T-helper 22 cell (primary cell): ENCODE data around the gene ARID3A.
A peak's percentile ranks its signal among the peaks of the same experiment; 100 is the strongest.

Source experiments
- DNase-seq: peaks from one replicate; pipeline ENCODE4 v3.0.0-alpha.2; 2020; ENCODE audit warnings: low read depth

The ARID3A gene

DNA sequence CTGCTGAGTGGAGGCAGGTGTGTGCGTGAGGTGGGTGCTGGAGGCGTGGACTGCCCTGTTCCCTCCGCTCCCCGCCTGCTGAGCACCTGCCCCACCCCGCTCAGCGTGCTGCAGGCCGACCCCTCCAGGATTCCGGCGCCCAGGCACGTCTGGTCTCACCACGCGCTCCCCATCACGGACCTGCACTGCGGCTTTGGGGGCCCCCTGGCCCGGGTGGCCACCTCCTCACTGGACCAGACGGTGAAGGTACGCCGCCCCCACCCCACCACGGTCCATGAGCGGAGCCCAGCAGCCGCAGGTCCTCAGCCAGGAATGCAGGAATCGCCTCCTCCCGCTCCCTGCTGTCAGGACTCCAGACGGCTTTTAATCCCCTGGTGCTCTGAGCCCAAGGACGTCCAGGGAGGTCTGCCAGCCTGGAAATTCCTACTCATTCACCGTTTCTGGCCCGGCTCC, 64.3 kb downstream of the ARID3A start:
- DNase-seq = no peak

GRCh38 chr19:990746-991145, 64.9 kb downstream of the ARID3A start:
- DNase-seq = no peak

- DNase-seq = peak; percentile 57
These were observed 65.5 kb downstream of the ARID3A start for GRCh38 chr19:991174-991931.

DNA sequence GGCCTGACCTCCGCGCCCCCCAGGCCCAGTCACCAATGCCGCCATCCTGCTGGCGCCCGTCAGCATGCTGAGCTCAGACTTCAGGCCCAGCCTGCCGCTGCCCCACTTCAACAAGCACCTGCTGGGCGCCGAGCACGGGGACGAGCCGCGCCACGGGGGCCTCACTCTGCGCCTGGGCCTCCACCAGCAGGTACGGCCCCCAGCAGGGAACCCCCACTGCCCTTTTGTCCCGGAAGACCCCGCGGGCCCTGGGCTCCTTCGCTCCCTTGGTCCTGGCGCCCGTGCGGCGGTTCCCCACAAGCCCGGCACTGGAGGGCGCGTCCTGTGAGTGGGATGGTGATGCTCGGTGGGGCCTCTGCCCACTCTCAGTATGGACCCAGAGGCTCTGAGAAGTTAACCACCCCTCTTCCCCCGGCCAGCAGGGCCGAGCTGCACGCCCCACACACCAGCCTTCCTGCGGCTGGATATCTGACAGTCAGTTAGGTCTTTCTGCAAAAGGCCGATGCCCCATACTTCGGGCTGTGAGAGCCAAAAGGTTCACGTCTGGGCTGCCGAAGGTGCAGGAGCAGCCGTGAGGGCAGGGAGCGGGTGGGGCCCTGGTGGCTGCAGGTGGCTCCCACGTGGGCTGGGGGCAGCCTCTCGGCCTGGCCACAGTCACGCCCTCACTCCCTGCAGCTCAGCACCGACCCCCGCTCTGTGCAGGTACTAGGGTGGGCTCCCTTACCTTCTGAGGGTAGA, 66.3 kb downstream of the ARID3A start:
- no peak for DNase-seq

- DNase-seq = no peak
These were observed 66.8 kb downstream of the ARID3A start for GRCh38 chr19:992670-993055.

DNA sequence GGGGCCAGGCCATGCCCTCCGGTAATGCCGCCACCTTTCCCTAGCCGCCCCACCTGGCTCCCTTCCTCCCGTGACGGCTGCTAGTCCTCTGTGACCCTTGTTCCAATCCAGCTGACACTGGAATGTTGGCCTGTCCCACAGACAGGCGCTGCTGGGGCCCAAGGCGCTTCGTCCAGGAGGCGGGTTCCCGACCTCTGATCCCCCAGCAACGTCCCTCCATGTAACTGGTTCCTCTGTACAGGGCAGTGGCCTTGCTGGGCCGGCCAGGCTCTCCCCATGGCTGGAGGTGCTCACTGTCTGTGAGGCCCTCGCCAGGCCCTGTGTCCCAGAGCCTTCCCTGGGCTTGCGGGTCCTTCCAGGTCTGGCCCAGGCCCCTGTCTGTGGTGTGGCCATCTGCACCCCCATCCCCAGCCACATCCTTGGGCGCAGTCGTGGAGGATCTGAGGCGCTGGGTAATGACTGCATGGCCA, 67.6 kb downstream of the ARID3A start:
- DNase-seq = no peak

GRCh38 chr19:993831-994393, 68.1 kb downstream of the ARID3A start:
- DNase-seq = no peak

GRCh38 chr19:994516-994915, 68.7 kb downstream of the ARID3A start:
- no peak for DNase-seq

GRCh38 chr19:995051-995827, 69.4 kb downstream of the ARID3A start:
- no peak for DNase-seq

- DNase-seq = peak; percentile 88
These were observed 70.4 kb downstream of the ARID3A start for GRCh38 chr19:996051-996838.

- no peak for DNase-seq
These were observed 72.2 kb downstream of the ARID3A start for GRCh38 chr19:998064-998463.

- no peak for DNase-seq
These were observed 73.5 kb downstream of the ARID3A start for GRCh38 chr19:999379-999719.

DNA sequence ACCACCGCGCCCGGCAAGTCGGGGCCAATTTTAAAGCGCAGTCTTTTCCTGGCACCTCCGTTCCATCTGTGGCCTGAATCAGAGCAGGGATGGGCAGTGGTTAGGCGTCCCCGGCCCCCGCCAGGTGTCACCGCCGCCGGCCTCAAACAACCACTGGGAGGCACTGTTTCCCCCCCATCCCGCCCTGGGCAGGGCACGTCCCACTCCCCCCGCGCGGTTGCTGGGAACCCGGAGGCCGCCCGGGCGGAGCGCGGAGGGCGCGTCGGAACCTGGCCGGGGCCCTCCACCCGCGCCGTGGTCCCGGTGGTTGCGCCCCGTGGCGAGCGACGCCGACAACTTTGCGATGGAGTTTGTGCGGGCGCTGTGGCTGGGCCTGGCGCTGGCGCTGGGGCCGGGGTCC, 74.3 kb downstream of the ARID3A start, which contains the start of gene GRIN3B:
Gene GRIN3B (plus strand): TSS at position 325 of the 400 bp plus-strand sequence. CDS start 19 bp downstream, at position 344.
- peak; percentile 26 for DNase-seq

DNA sequence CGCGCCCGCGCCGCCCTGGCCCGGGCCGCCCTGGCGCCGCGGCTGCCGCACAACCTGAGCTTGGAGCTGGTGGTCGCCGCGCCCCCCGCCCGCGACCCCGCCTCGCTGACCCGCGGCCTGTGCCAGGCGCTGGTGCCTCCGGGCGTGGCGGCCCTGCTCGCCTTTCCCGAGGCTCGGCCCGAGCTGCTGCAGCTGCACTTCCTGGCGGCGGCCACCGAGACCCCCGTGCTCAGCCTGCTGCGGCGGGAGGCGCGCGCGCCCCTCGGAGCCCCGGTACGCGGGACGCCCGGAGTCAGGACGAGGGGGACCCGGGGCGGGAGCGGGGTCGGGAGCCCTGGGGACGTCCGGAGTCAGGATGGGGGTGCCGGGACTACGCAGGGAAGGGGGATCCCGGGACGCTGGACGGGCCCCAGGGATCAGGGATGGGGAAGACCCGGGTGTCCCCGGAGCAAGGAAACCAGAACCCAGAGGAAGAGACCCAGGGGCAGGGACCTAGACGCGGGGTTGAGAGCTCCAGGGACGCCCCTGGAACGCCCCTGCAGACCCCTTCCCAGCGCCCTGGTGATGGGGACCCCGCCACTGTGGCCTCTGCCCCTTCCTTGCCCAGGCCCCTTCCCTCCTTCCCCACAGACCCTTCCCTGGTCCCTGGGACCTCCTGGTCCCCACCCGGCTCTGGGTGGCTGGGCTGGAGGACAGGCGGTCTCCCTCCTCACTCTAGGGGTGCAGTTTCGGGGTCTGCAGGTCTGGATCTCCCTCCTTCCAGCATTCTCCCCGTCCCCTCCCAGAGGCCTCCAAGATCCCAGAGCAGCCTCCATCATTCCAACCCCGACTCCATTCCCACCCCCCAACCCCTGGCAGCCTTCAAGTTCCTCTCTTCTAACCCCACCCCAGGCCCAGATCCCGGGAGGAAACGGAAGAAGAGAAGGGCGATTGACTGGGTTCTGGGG, 75.0 kb downstream of the ARID3A start:
- no peak for DNase-seq

GRCh38 chr19:1001538-1002166, 75.8 kb downstream of the ARID3A start:
- DNase-seq = peak; percentile 39

DNA sequence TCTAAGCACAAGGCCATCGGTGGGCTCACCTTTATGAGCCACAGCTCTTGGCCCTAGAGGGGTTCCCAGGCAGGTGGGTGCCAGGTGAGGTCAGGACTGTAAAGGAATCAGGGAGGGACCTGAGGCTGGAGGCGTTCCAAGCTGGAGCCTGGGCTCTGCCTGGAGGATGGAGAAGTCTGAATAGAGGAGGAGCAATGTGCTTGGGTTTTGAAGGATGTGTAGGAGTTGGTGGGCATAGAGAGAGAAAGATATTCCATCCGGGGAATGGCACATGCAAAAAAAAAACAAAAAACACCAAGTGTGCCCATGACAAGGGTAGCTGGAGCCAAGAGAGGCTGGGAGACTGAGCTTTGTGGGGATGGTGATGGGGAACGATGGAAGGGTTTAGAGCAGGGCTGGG, 76.8 kb downstream of the ARID3A start:
- no peak for DNase-seq

- DNase-seq = no peak
These were observed 77.4 kb downstream of the ARID3A start for GRCh38 chr19:1003283-1003682.

DNA sequence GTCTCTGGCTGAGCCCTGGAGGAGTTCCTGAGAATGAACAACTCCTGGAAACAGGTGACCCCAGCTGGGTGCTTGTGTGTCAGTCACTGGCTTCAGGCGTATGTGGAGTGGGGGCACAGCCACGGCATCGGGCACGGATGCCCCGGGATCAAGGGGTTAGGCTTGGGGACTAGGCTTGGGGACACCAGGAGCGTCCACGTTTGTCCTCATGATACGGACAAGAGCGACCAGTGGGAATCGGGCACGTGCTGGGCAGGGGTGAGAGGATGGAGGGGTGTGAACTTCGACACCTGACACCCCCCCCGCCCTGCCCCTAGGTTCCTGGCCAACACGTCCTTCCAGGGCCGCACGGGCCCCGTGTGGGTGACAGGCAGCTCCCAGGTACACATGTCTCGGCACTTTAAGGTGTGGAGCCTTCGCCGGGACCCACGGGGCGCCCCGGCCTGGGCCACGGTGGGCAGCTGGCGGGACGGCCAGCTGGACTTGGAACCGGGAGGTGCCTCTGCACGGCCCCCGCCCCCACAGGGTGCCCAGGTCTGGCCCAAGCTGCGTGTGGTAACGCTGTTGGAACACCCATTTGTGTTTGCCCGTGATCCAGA, 78.5 kb downstream of the ARID3A start:
- DNase-seq = no peak
